Stimulated activated CD8-positive, alpha-beta memory T cell treated with anti-CD3 and anti-CD28 coated beads, Interleukin-2, amount 100 ng/mL, for 1 hour (primary cell): Measurements from ENCODE around the gene DDX51.
A peak's percentile ranks its signal among the peaks of the same experiment; 100 is the strongest.

Experiments used
- DNase-seq, 2 donors: peaks; one replicate each; pipeline ENCODE4 v3.0.0-alpha.2; 2020; ENCODE audit warnings: low read depth in 2 of 2

The DDX51 gene, protein sequence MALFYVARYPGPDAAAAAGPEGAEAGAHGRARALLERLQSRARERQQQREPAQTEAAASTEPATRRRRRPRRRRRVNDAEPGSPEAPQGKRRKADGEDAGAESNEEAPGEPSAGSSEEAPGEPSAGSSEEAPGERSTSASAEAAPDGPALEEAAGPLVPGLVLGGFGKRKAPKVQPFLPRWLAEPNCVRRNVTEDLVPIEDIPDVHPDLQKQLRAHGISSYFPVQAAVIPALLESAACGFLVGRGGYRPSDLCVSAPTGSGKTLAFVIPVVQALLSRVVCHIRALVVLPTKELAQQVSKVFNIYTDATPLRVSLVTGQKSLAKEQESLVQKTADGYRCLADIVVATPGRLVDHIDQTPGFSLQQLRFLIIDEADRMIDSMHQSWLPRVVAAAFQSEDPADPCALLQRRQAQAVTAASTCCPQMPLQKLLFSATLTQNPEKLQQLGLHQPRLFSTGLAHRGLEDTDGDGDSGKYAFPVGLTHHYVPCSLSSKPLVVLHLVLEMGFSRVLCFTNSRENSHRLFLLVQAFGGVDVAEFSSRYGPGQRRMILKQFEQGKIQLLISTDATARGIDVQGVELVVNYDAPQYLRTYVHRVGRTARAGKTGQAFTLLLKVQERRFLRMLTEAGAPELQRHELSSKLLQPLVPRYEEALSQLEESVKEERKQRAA

DNA sequence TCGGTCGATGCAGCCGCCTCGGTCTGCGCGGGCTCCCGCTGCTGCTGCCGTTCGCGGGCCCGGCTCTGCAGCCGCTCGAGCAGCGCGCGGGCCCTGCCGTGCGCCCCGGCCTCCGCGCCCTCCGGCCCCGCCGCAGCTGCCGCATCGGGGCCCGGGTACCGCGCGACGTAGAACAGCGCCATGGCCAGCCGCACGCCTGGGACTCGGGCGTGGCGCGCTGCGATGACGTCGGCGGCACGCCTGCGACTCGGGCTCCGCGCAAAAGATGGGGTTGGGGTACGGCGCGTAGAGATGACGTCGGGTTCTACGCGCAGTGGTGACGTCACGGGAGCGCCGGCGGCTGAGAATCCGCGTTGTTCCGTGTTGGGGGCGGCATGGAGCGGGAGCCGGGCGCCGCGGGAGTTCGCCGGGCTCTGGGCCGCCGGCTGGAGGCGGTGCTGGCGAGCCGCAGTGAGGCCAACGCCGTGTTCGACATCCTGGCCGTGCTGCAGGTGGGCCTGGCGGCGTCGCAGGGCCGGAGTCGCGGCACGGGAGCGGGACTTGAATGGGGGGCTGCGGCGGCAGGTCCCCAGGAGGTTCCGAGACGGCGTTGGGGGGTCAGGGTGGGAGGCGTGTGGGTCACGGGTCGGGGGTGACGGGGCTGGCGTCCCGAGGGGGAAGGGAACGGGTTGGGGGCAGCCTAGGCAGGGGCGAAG, at the start of gene DDX51, which contains the start of gene NOC4L:
DDX51 (minus strand) TSS at position 205 of the 695 bp plus-strand sequence; CDS start at position 182, 23 bp downstream.
NOC4L (plus strand) TSS at position 343 of the 695 bp plus-strand sequence; CDS start at position 375, 32 bp downstream.
- DNase-seq: peak; percentile 92 to 96

GRCh38 chr12:132191715-132192553, 47.8 kb upstream of the DDX51 start:
- no peak for DNase-seq

- no peak for DNase-seq
These were observed 46.8 kb upstream of the DDX51 start for GRCh38 chr12:132190834-132191500.

- no peak for DNase-seq
These were observed 46.1 kb upstream of the DDX51 start for GRCh38 chr12:132190012-132190755.

DNA sequence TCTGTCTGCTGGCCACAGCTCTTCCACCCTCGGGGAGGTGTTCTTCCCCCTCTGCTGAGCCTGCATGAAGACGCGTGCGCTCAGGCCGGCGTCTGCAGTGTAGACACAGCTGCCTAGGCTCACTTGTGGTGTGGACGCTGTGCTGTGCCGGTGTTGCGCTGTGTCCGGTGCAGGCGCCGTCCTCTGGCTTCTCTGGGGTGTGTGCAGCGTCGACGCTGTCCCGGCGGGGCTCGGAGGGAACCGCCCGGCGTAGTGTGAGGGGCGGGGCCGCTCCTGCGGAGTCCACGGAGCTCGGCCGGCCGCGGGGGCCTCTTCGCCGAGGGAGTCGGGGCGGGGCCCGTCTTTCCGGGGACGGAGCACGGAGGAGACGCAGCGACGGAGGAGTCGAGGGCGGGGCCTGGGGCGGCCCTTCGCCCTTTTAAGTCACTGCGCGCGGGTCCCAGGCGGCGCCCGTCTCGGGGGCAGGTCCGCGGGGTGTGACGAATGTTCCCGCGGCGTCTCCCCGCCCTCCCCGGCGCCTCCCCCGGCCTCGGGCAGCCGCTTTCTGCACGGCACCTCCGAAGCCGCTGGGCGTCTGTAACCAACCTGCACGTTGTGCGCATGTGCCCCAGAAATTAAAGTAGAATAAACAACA, 45.4 kb upstream of the DDX51 start:
- peak; percentile 80 to 87 for DNase-seq

DNA sequence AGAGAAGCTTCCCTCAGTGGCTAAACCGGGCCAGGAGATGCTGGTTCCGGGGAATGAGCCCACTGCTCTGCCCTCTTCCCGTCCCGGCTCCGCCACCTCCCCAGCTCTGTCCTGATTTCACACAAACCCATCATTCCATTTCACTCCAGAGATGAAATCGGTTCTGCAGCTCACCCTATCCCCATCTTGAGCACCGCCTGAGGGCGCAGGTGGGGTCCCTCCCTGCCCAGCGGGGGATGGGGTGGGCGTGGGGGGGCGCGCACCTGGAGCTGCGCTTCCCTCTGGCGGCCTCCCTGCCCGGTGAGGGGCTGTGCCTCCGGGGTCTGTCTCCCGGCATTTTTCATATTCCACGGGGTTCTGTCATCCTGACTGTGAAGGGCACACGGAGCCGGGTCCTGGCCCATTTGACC, 44.8 kb upstream of the DDX51 start:
- DNase-seq: no peak

GRCh38 chr12:132188451-132188901, 44.4 kb upstream of the DDX51 start:
- DNase-seq: no peak

DNA sequence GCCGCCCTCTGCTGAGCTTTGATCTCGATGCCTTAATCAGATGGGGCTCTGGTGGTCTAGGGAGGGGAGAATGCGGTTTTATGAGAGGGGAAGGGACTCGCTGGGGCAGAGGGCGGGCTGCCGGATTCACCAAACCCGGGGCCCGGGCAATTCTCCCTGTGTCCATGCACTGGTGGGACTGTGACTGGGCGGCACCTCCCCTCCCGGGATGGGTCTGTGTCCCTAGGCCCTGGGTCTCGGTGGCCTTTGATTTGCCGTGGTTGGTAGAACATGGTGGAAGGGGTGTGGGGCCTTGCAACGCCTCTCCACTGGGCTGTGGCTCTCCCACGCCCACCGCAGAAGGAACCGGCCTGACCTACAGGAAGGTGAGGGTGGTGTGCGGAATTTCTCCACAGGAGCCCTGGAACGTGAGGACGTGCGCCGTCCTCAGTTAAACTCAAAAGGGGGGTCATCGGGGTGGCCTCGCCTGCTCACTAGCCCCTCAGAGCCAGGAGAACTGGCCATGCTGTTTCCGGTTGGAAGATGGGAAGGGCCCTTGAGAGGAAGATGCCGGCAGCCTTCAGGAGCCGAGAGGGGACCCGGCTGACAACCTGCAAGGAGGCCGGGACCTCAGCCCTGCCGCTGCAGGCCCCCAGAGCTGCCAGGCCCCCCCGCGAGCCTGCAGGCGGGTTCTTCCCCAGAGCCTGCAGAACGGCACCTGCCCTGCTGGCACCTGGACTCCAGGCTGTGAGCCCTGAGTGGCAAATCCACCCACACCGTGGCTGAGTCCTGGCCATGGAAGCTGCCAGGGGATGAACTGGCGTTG, 43.7 kb upstream of the DDX51 start:
- DNase-seq: no peak

- DNase-seq: no peak
These were observed 42.9 kb upstream of the DDX51 start for GRCh38 chr12:132186857-132187620.

DNA sequence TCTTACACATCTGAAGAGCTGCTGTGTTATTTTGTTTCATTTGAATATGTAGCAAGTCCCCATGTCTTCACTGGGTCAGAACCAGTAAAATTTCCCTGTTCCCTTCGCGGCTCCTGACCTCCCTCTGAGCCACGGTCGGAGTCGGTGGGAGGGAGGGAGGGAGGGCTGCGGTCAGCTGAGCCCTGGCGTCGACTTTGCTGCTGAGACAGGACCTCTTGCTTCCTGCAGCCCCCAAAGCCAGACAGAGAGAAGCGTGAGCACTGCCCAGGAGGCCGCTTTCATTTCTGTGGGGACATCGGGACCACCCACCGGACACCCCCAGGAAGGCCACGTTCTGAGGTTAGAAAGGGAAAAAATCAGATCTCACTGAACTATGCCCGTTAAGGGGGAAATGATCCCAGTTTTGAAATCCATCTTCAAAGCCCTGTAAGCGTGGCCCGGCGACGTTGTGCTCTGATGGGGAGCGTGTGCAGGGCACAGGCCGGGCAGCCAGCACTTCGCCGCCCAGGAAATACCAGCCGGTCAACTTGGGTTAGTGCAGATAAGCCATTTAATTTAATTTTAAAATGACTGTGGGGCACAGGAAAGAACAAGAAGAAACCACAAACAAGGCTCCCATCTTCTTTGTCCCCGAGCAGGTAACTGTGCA, 42.2 kb upstream of the DDX51 start:
- no peak for DNase-seq

DNA sequence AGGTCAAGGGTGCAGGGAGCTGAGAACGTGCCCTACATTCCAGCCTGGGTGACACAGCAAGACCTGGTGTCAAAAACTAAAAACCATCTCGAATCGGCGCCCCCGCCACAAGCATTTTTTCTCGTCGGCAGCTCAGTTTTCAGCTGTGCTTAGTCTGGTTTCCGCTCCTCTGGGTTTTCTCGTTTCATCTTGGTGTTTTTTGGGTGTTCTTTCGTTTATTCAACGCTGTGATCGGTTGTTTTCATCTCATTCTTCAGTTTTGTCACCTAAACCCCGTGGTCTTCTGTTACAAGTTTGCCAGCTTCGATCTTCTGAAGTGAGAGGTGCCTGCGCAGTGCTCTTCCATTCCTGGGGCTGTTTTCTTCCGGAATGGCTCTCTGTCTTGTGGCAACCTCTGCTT, 41.6 kb upstream of the DDX51 start:
- no peak for DNase-seq

- no peak for DNase-seq
These were observed 38.7 kb upstream of the DDX51 start for GRCh38 chr12:132182711-132183365.

GRCh38 chr12:132182206-132182710, 38.1 kb upstream of the DDX51 start:
- no peak for DNase-seq

GRCh38 chr12:132181570-132182200, 37.6 kb upstream of the DDX51 start:
- no peak for DNase-seq

GRCh38 chr12:132180648-132181546, 36.8 kb upstream of the DDX51 start:
- DNase-seq: no peak
